ENCODE results near the gene PLXNA1. TPM values are rescaled to one million over a fixed set of nuclear protein-coding genes. Genes with fewer than 3 reads are reported as not detected.

Gene PLXNA1
- total RNA-seq, 2 donors from 2014 or later, result 17.0 to 49.5 TPM

GRCh38 chr3:126983276-126983652 lies 349 bp downstream of the PLXNA1 start:
- DNase-seq (ENCODE audit: low spot score), result no peak

DNA sequence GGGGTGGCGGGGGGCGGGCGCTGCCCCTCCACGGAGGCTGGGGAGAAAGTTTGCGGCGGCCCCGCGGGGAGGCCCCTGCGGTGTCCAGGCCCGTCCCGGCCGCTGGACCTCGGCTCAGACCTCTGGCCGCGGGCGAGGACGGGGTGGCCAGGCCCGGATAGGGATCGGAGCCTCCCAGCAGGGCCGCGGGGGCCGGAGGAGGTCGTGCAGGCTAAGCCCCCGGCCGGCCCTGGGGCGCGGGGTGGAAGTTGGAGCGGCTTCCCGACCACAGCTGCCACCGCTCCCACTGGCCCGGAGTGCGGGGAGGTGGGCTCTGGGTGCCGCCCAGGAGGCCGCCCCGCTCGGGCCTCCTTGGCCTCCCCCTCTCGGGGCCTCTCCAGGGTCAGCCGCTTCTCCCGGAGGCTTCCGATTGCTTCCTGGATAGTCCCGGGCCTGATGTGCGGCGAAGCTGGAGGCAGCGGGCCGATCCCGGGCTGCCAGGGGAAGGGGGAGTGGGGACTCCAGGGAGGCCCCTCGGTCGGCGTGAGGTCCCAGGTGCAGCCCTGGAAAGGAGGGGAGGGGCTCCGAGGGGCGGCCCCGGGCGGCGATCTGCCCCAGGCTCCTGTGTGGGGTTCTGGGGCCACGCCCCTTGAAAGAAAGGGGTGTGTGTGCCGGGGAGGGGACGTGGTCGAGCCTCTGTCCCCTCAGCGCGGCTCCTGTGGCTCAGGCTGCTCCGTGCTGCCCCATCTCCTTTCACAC lies 907 bp downstream of the PLXNA1 start:
- DNase-seq (ENCODE audit: low spot score), result no peak
- under 1% methylated on average over 53 of the region's 61 CpGs for WGBS
- peaks cover 5% of the 10 kb centered on the region for H3K4me1 ChIP-seq (replicated peaks)

More at GRCh38 chr3:126983276-126983652, 349 bp downstream of the PLXNA1 start:
- H3K4me3 ChIP-seq, result peak overlapping the region; percentile 64 to 71
- no peaks in the 10 kb centered on the region for H3K27me3 ChIP-seq (replicated peaks; ENCODE audit: insufficient read depth)
- no peak overlapping the region for H3K27ac ChIP-seq
- peak in 1 of 4 experiments; percentile 6 for TF ChIP-seq CTCF (IDR thresholded peaks at IDR 0.05)
- TF ChIP-seq POLR2AphosphoS5 (IDR thresholded peaks at IDR 0.05), result no peak
- 2% methylated on average over 16 of the region's 70 CpGs for WGBS
- intact Hi-C loops (cut with DNase I), result loop anchor here (2.0 to 10.0 kb wide), 3 partner anchors 230 to 562 kb away; no protein-coding TSS in a partner anchor
- H3K9me3 ChIP-seq, result no peaks in the 10 kb centered on the region
- no peaks in the 10 kb centered on the region for H3K36me3 ChIP-seq
- peaks cover 5% of the 10 kb centered on the region for H3K4me1 ChIP-seq (replicated peaks)

GRCh38 chr3:126984391-126985131 lies 1.6 kb downstream of the PLXNA1 start:
- no peak overlapping the region for H3K27ac ChIP-seq
- H3K4me3 ChIP-seq, result peak overlapping the region; percentile 64 to 71
- no peak for DNase-seq (ENCODE audit: low spot score)
- no peaks in the 10 kb centered on the region for H3K36me3 ChIP-seq
- no peaks in the 10 kb centered on the region for H3K9me3 ChIP-seq
- TF ChIP-seq POLR2A (IDR thresholded peaks at IDR 0.05) (no peak), CTCF (IDR thresholded peaks at IDR 0.05) (no peak), POLR2AphosphoS5 (IDR thresholded peaks at IDR 0.05) (no peak)
- no peaks in the 10 kb centered on the region for H3K27me3 ChIP-seq (replicated peaks; ENCODE audit: insufficient read depth)
- 60% methylated on average over 14 of the region's 21 CpGs for WGBS
- peaks cover 5% of the 10 kb centered on the region for H3K4me1 ChIP-seq (replicated peaks)
- intact Hi-C loops (cut with DNase I), result loop anchor here (2.0 to 10.0 kb wide), 3 partner anchors 307 to 560 kb away; no protein-coding TSS in a partner anchor

More for the DNA sequence above, 907 bp downstream of the PLXNA1 start:
- no peaks in the 10 kb centered on the region for H3K27me3 ChIP-seq (replicated peaks; ENCODE audit: insufficient read depth)
- H3K9me3 ChIP-seq, result no peaks in the 10 kb centered on the region
- peak overlapping the region in 1 of 2 donors; percentile 26 for H3K27ac ChIP-seq
- intact Hi-C loops (cut with DNase I), result loop anchor here (2.0 to 10.0 kb wide), 4 partner anchors 231 to 561 kb away; no protein-coding TSS in a partner anchor
- TF ChIP-seq CTCF (IDR thresholded peaks at IDR 0.05) (peak in 1 of 4 experiments; percentile 3), POLR2AphosphoS5 (IDR thresholded peaks at IDR 0.05) (no peak)
- no peaks in the 10 kb centered on the region for H3K36me3 ChIP-seq
- H3K4me3 ChIP-seq, result peak overlapping the region; percentile 64 to 71

DNA sequence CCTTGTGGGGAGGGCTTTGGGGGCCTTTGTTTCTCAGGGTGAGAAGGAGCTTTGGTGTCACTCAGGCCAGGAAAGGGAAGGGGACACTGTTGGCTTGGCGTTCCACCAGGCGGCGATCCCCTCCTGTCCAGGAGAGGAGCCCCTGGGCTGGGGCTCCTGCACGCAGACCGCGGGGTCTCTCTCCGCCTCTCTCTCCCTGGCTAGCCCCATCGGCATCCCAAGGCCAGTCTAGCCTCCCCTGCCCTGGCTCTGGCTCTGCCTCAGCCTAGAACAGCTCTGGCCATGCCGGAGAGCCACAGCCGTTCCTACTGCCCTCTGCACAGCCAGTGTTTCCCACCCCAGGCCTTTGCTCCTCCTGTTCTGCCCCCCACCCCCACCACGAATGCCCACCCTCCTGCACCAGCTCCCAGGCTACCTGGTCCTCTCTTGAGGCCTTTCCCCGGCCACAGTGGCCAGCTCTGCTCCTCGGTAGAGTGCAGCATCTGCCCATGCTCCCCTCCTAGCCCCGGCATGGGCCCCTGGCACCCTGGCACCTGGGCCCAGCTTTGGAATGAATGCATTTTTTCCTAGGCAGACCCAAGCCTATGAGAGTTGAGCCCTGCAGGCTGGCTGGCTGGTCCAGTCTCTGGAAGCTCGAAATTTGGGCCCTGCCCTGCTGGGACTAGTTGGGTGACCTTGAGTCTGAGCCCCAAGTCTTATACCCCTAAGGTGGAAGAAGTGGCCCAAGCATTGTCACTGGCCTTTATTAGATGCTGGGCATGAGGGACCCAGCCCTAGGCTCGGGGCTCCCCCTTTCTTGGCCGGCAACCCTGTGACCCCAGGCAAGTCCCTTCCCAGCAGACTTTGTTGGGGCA lies 2.4 kb downstream of the PLXNA1 start:
- no peaks in the 10 kb centered on the region for H3K27me3 ChIP-seq (replicated peaks; ENCODE audit: insufficient read depth)
- peaks cover 5% of the 10 kb centered on the region for H3K4me1 ChIP-seq (replicated peaks)
- intact Hi-C loops (cut with DNase I), result loop anchor here (2.0 to 10.0 kb wide), 2 partner anchors 469 to 559 kb away; no protein-coding TSS in a partner anchor
- H3K4me3 ChIP-seq, result no peak overlapping the region
- H3K36me3 ChIP-seq, result no peaks in the 10 kb centered on the region
- TF ChIP-seq POLR2A (IDR thresholded peaks at IDR 0.05) (no peak), CTCF (IDR thresholded peaks at IDR 0.05) (no peak), POLR2AphosphoS5 (IDR thresholded peaks at IDR 0.05) (no peak)
- H3K27ac ChIP-seq, result no peak overlapping the region
- no peak for DNase-seq (ENCODE audit: low spot score)
- H3K9me3 ChIP-seq, result no peaks in the 10 kb centered on the region
- WGBS, result 86% methylated on average over 17 of the region's 17 CpGs

All from prostate gland (tissue), 2 donors.